GM23338 (cell line): ENCODE measurements around the gene SORL1. TPM values are rescaled to one million over a fixed set of nuclear protein-coding genes. Genes with fewer than 3 reads are reported as not detected.
"Not testable (repeated sequence)": the region's sequence is repeated elsewhere in the genome, so short reads cannot be mapped to it uniquely, and the experiment has no call there.

Source experiments
- ATAC-seq: fragments of 200-7000 bp; cut with Tn5 transposase; 3 replicates; pipeline ENCODE4 v1.9.1; 2020
- DNase-seq: peaks from one replicate; pipeline ENCODE4 v3.0.0-alpha.2; 2015; ENCODE audit warnings: low spot score
- H2AFZ ChIP-seq: fragments of 200-600 bp; sonication (generic); 2 replicates; pipeline ENCODE4 v1.8.0; 2016; ENCODE audit warnings: antibody characterized with exemption, mild to moderate bottlenecking, moderate library complexity
- H3F3A ChIP-seq: fragments of 200-600 bp; sonication (generic); replicated peaks from 2 replicates; pipeline ENCODE4 v1.8.0; 2017; ENCODE audit warnings: antibody characterized with exemption, mixed run types, low read depth
- H3K27ac ChIP-seq: fragments of 200-600 bp; sonication (generic); 2 replicates; pipeline ENCODE4 v1.6.1; 2016; ENCODE audit warnings: low read depth
- H3K27me3 ChIP-seq: fragments of 200-600 bp; sonication (generic); 2 replicates; pipeline ENCODE4 v1.8.0; 2016; ENCODE audit warnings: mild to moderate bottlenecking, mixed run types, moderate library complexity; ENCODE audit not compliant: insufficient read depth
- H3K36me3 ChIP-seq: fragments of 200-600 bp; sonication (generic); 2 replicates; pipeline ENCODE4 v1.8.0; 2016; ENCODE audit warnings: mild to moderate bottlenecking; ENCODE audit not compliant: insufficient read depth
- H3K4me1 ChIP-seq: fragments of 200-600 bp; sonication (generic); 2 replicates; pipeline ENCODE4 v1.8.0; 2016; ENCODE audit warnings: mild to moderate bottlenecking, moderate library complexity; ENCODE audit not compliant: insufficient read depth
- H3K4me2 ChIP-seq: fragments of 200-600 bp; sonication (generic); 2 replicates; pipeline ENCODE4 v1.7.1; 2017; ENCODE audit warnings: mixed run types
- H3K4me3 ChIP-seq: fragments of 200-600 bp; sonication (generic); 2 replicates; pipeline ENCODE4 v1.6.1; 2016; ENCODE audit warnings: mixed run types
- H3K79me2 ChIP-seq: fragments of 200-600 bp; sonication (generic); replicated peaks from 2 replicates; pipeline ENCODE4 v1.8.0; 2017; ENCODE audit warnings: mild to moderate bottlenecking; ENCODE audit not compliant: insufficient read depth
- H3K9me2 ChIP-seq: fragments of 200-600 bp; sonication (generic); 2 replicates; pipeline ENCODE4 v1.8.0; 2017; ENCODE audit not compliant: insufficient read depth
- H4K20me1 ChIP-seq: fragments of 200-600 bp; sonication (generic); replicated peaks from 2 replicates; pipeline ENCODE4 v1.8.0; 2017; ENCODE audit warnings: mild to moderate bottlenecking; ENCODE audit not compliant: insufficient read depth
- H3K27ac Mint-ChIP-seq: 2 replicates; pipeline ENCODE4 v1.8.0; 2020; ENCODE audit warnings: inconsistent platforms, mild to moderate bottlenecking, moderate library complexity, mixed read lengths
- H3K27me3 Mint-ChIP-seq: 3 replicates; pipeline ENCODE4 v1.8.0; 2022; ENCODE audit warnings: low read depth, mild to moderate bottlenecking, moderate library complexity, mixed read lengths, inconsistent platforms; ENCODE audit not compliant: insufficient read depth, poor library complexity
- H3K36me3 Mint-ChIP-seq: 3 replicates; pipeline ENCODE4 v1.8.0; 2021; ENCODE audit warnings: low read depth, mild to moderate bottlenecking, inconsistent platforms, moderate library complexity, mixed read lengths
- H3K4me1 Mint-ChIP-seq: 3 replicates; pipeline ENCODE4 v1.8.0; 2020; ENCODE audit warnings: mild to moderate bottlenecking, inconsistent platforms, mixed read lengths
- H3K4me3 Mint-ChIP-seq: 3 replicates; pipeline ENCODE4 v1.8.0; 2021; ENCODE audit warnings: moderate library complexity, mild to moderate bottlenecking, inconsistent platforms, mixed read lengths
- H3K9me3 Mint-ChIP-seq: 3 replicates; pipeline ENCODE4 v1.8.0; 2020; ENCODE audit warnings: moderate library complexity, mild to moderate bottlenecking, inconsistent platforms, mixed read lengths
- CREB1 ChIP-seq: fragments of 250-450 bp; sonication (Bioruptor Pico); IDR thresholded peaks from 2 replicates; pipeline ENCODE4 v1.5.0; 2020; ENCODE audit warnings: low read depth, mild to moderate bottlenecking, moderate library complexity
- CTCF ChIP-seq, 2 experiments: fragments of 200-600 bp in 1 of 2; sonication (generic) in 1 of 2; conservative IDR thresholded peaks; 2 replicates each; pipeline versions ENCODE4 v1.5.1 to v1.6.1; 2016 to 2017; ENCODE audit warnings: antibody characterized with exemption in 2 of 2, low read depth in 2 of 2, mild to moderate bottlenecking in 2 of 2, moderate library complexity in 1 of 2
- EZH2 ChIP-seq: fragments of 200-600 bp; sonication (generic); IDR thresholded peaks from one replicate; pipeline ENCODE4 v1.8.0; 2017; ENCODE audit warnings: antibody characterized with exemption, mild to moderate bottlenecking, low read depth; ENCODE audit not compliant: unreplicated experiment
- NANOG ChIP-seq: IDR thresholded peaks from 2 replicates; pipeline ENCODE4 v1.6.1; 2016; ENCODE audit warnings: antibody characterized with exemption, borderline replicate concordance
- POLR2AphosphoS5 ChIP-seq: IDR thresholded peaks from 2 replicates; pipeline ENCODE4 v1.6.1; 2016; ENCODE audit warnings: antibody characterized with exemption, low read depth
- REST ChIP-seq: IDR thresholded peaks from one replicate; pipeline ENCODE4 v1.6.1; 2018; ENCODE audit warnings: antibody characterized with exemption; ENCODE audit not compliant: unreplicated experiment
- STAT1 ChIP-seq: IDR thresholded peaks from one replicate; pipeline ENCODE4 v1.6.1; 2016; ENCODE audit warnings: antibody characterized with exemption; ENCODE audit not compliant: unreplicated experiment
- ZNF114 ChIP-seq: fragments of 250-450 bp; sonication (Bioruptor Pico); IDR thresholded peaks from 2 replicates; pipeline ENCODE4 v1.5.0; 2020; ENCODE audit warnings: mild to moderate bottlenecking, moderate library complexity
- polyA plus RNA-seq: library from polyadenylated mRNA; unstranded; fragments of >200 nt; fragmentation: Nextera tagmentation; extraction: Ambion mirVana; gene quantifications from 2 replicates; pipeline ENCODE4 v1.2.1, GENCODE V29; 2016
- total RNA-seq: library from RNA; depleted of rRNA; stranded (reverse); fragments of >200 nt; shearing (Covaris generic); gene quantifications from 2 replicates; pipeline ENCODE4 v1.2.3, GENCODE V29; 2014
- TF ChIP-seq, protein P1 (sequence below): IDR thresholded peaks from 2 replicates; pipeline ENCODE4 v1.6.1; 2016; ENCODE audit warnings: antibody characterized with exemption

SORL1 gene
- total and polyA plus RNA-seq, 2 experiments from 2014 or later: 23.0 to 78.8 TPM

DNA sequence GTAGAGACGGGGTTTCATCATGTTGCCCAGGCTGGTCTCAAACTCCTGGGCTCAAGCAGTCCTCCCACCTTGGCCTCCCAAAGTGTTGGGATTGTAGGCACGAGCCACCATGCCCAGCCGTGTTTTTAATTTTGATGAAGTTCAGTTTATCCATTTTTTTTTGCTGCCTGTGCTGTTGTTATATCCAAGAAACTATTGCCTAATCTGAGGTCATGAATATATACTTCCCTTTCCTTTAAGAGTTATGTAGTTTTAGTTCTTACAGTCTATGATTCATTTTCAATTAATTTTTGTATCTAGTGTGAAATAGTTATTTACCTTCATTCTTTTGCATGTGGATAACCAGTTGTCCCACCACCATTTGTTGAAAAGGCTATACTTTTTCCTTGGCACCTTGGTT, 50.9 kb downstream of the SORL1 start (continued):
- TF ChIP-seq EZH2 (no peak), CTCF (conservative IDR thresholded peaks at IDR 0.05; ENCODE audit: low read depth in 2 of 2) (no peak), POLR2AphosphoS5 (no peak), REST (no peak), CREB1 (no peak), STAT1 (no peak), NANOG (no peak)

DNA sequence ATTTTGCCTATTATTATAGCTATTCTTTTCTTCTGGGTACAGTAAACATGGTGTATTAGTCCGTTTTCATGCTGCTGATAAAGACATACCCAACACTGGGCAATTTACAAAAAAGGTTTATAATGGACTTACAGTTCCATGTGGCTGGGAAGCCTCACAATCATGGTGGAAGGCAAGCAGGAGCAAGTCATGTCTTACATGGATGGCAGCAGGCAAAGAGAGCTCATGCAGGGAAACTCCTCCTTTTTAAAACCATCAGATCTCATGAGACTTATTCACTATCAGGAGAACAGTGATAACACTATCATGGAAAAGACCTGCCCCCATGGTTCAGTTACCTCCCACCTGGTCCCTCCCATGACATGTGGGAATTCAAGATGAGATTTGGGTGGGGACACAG, 54.1 kb downstream of the SORL1 start:
- not testable (repeated sequence) for H3K4me3 ChIP-seq, H3K4me2 ChIP-seq, H2AFZ ChIP-seq, ATAC-seq, H3F3A ChIP-seq, H3K27me3 ChIP-seq, DNase-seq, H3K27ac Mint-ChIP-seq, H4K20me1 ChIP-seq, H3K9me2 ChIP-seq, H3K4me1 ChIP-seq, H3K4me3 Mint-ChIP-seq, H3K27me3 Mint-ChIP-seq, H3K27ac ChIP-seq, H3K4me1 Mint-ChIP-seq
- H3K36me3 Mint-ChIP-seq: peaks cover 71% of the 10 kb centered on the region
- Histone ChIP-seq H3K79me2 (peaks cover 28% of the 10 kb centered on the region), H3K36me3 (peaks cover 20% of the 10 kb centered on the region; the same call in 1 of the 2 replicates)
- peaks cover 28% of the 10 kb centered on the region for H3K9me3 Mint-ChIP-seq

DNA sequence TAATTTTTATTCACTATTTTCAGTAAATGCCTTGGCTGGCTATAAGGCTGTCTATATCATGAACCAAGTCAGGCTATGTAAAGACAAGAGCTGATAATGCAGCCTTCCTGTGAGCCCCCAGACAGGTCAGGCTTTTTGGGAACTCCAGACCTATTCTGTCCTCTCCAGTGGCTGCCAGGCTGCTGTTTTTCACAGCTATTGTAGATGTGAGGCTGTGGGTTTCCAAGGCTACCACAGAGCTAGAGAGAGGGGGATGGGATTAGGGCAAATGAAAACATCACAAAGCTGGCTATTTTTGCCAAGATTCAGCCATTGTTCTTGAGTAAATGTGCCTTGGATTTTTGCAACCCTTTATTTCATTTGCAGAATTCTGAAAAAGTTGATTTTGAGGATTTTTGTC, 56.3 kb downstream of the SORL1 start:
- H3K4me1 Mint-ChIP-seq: peaks cover 8% of the 10 kb centered on the region
- Histone ChIP-seq H3K4me2 (0 out of 2 replicates have a peak overlapping the region, but pooled peaks have one; percentile 7), H2AFZ (no peak overlapping the region), H3F3A (no peaks in the 10 kb centered on the region), H3K27ac (no peak overlapping the region; the same call in 1 of the 2 replicates), H3K9me2 (no peaks in the 10 kb centered on the region), H3K36me3 (peaks cover 16% of the 10 kb centered on the region; the same call in 1 of the 2 replicates), H3K27me3 (no peaks in the 10 kb centered on the region), H3K4me3 (no peak overlapping the region), H3K79me2 (peaks cover 28% of the 10 kb centered on the region), H3K4me1 (peaks cover 5% of the 10 kb centered on the region; the same call in 1 of the 2 replicates), H4K20me1 (peaks cover 4% of the 10 kb centered on the region; the same call in 1 of the 2 replicates)
- peaks cover 63% of the 10 kb centered on the region for H3K36me3 Mint-ChIP-seq
- no peak overlapping the region for H3K4me3 Mint-ChIP-seq
- peak; percentile 100 for ATAC-seq
- peaks cover 26% of the 10 kb centered on the region for H3K9me3 Mint-ChIP-seq
- DNase-seq: peak; percentile 68
- peaks cover 3% of the 10 kb centered on the region for H3K27me3 Mint-ChIP-seq
- no peak overlapping the region; the same call in 1 of the 2 replicates for H3K27ac Mint-ChIP-seq
- no peak for TF ChIP-seq ZNF114 (CRISPR knock-in tag)
- TF ChIP-seq REST: no peak
- TF ChIP-seq EZH2: no peak
- no peak for TF ChIP-seq STAT1
- no peak for TF ChIP-seq NANOG
- TF ChIP-seq, protein P1, sequence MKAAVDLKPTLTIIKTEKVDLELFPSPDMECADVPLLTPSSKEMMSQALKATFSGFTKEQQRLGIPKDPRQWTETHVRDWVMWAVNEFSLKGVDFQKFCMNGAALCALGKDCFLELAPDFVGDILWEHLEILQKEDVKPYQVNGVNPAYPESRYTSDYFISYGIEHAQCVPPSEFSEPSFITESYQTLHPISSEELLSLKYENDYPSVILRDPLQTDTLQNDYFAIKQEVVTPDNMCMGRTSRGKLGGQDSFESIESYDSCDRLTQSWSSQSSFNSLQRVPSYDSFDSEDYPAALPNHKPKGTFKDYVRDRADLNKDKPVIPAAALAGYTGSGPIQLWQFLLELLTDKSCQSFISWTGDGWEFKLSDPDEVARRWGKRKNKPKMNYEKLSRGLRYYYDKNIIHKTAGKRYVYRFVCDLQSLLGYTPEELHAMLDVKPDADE: no peak
- TF ChIP-seq CTCF (conservative IDR thresholded peaks at IDR 0.05; ENCODE audit: low read depth in 2 of 2): no peak
- TF ChIP-seq CREB1: no peak
